NCI-H2171 (cell line): Measurements from ENCODE around the gene OSBPL9.

Experiments
- DNase-seq: peaks from one replicate; lab custom pipeline; 2025; lab: John Stamatoyannopoulos, UW

OSBPL9 gene

DNA sequence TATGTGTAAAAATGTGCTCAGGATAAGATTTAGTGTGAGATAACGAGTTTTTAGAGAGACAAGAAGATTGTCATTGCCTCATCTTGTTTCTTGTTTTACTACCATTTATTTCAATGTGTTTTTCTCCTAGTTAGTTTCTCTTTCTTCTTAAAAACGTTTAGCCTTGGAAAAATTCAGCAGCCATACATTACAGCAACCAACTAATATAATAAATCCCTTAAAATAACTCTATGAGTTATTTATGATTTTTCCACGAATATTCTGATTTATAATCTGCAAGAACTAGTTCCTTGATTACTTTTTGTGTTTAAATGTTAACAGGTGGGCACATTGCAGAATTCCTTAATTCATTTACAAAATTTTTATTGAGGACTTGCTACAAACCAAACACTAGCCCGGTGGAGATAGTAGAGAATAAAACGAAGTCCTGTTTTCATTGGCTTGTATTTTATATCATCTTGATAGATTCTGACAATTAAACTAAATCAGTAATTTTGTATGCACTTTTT lies 118.9 kb downstream of the OSBPL9 start:
- no peak for DNase-seq

DNA sequence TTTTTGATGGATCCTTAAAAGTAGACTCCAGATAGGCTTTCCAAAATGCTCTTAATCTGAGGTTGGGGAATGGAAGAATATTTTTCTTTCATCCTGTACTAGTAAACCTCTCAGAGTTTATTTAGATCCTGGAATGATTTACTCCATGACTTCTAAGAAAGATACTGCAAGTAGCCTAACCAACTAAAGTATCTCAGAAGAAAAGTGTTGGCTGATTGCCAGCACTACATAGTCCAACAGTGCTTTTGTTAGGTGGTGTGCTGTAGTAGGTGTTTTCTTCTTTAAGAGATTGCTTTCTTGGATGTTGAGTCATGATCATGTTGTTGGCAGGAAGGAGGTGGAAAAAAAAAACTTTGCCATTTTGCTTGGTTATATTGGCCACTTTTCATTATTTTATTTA lies 119.8 kb downstream of the OSBPL9 start:
- DNase-seq, result no peak

DNA sequence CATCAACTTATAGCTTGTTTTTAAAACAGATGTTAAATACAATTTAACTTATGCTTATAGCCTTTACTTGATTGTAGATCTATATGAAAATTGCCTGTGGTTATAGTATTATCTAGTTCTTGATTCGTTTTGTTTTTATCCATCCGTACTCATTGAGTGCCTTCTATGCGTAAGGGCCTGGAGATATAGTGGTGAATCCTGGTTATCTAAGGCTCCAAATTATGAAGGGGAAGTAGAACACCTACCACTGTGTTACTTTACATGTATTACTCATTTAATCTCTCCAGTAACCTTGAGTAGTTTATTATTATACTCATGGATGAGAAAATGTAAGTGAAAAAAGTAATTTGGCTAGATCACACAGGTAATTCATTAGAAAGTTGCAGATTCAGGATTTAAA lies 121.8 kb downstream of the OSBPL9 start:
- no peak for DNase-seq

DNA sequence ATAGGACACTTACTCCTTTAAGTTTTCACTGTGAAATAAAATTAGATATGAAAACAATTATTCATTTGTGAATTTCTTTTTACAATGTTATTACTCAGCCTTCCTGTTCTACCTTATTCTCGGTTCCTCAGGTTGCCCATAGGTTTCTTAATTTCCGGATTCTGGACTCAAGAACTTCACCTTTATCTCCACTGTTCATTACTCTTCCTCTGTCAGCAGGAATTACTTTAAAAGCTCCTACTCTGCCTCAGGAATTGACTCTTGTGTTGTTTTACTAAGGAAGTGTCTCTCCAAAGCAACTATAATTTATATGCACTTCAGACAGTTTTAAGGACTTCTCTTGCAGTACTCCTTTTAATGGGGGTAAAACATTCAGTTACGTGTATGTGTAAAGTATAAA lies 123.8 kb downstream of the OSBPL9 start:
- no peak for DNase-seq

DNA sequence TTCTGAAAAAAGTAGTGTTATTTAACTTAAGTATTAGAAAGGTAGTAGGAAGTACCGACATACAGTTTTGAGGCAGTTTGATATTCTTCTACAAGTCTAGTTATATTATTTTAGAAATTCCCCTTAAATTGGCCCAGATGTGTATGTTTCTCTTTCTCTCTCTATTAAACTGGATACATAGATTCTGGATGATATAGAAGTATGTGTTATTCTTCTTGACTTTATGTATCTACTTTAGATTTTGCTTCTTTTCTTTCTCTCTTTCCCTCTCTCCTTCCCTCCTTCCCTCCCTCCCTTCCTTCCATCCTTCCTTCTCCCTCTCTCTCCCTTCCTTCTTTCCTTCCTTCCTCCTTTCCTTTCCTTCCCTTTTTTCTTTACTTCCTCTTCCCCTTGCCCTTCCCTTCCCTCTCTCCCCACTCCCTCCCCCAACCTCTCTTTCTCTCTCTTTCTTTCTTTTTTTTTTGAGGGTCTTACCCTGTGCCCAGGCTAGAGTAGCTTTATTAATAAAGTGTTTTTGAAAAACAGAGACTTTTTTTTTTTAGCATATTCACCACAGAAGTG lies 124.3 kb downstream of the OSBPL9 start:
- DNase-seq, result no peak

DNA sequence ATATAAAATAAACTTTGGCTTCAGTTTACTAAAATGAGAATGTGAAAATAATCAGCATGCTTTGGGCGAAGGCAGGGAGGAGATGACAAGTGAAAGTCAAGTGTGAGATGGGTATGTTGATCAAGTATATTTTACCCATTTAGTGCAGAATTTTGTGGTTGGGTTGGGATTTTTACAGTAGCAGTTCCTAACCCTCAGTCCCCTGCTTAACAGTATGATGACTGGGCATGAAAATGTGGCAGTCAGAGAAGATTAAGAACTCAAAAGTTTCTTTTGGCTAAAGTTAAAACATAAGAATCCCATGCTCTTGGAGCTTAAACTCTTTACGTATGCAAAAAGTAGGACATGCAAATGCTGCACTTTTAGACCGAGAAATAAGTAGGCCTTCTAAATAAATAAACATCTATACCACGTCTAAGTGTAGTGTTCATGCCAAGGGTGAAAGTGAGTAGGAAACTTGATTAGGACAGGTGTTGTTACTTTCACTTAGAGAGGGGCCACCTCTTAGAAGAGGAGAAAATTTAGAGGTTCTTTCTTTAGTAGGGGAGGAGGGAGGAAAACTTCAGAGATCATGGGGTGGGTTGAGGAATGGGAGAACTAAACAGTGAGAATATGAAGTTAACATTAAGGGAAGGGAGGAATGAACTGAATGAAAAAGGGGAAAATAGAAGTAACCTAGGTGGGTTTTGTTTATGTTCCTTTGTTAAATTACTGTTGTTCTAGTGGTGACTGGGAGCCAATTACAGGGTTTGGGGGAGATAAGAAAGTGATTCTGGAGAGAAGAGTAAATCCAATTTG lies 127.8 kb downstream of the OSBPL9 start:
- no peak for DNase-seq

DNA sequence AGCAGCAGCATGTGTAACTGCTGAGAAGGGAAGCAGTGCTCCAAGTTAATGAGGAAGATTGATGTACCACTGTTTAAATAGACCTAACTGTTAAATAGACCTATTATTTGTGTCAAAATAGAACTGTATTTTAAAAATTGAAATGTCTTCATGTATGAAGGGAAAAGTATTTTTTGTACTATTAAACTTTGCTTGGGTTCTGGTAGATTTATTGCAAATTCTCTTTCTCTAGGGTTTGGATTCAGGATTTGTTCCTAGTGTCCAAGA lies 128.3 kb downstream of the OSBPL9 start:
- DNase-seq, result no peak

DNA sequence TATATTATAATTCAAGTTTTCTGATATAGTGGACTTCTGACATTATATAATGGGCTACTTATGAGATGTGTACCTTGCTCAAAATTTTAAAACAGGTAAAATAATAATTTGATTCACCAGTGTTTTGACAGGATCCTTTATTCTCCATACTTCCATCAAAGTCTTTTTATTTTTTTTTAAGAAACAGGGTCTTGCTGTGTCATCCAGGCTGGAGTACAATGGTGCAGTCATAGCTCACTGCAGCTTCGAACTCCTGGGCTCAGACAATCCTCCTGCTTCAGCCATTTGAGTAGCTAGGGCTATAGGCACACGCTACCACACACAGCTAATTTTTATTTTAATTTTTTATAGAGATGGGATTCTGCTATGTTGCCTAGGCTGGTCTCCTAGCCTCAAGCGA lies 132.3 kb downstream of the OSBPL9 start:
- DNase-seq, result no peak

DNA sequence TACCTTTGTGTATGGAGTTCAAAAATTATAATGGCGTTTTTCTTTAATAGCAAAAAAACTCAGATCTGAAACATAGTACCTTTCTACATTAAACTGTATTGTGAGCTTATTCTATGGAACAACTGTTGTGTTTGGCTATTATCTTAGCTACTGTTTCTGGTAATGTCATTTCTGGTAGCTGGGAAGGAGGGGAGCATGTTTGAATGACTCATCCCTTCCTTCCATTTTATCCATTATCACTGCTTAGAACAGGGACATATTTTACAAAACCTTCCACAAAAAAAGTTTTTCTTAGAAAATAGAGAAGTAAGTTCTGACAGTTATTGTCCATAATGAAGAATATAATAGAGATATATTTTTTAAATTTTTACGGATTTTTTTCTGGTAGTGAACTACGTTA lies 133.3 kb downstream of the OSBPL9 start:
- no peak for DNase-seq

DNA sequence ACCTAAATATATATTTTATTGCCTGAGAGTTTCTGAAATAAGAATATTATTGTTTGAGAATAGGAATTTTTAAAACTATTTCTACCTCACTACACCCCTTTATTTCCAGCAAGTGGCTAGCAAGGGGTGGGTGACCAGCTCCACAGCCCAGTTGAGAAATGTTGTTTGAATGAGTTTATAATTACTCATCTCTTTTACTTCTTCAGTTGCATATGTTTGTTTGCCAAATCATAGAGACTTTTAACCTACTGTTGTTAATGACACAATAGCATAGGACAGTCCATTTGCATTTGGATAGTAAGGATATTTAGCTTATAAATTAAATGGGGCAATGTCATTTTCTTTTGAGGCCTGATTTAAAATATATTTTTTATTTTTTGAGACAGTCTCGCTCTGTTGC lies 133.8 kb downstream of the OSBPL9 start:
- no peak for DNase-seq

DNA sequence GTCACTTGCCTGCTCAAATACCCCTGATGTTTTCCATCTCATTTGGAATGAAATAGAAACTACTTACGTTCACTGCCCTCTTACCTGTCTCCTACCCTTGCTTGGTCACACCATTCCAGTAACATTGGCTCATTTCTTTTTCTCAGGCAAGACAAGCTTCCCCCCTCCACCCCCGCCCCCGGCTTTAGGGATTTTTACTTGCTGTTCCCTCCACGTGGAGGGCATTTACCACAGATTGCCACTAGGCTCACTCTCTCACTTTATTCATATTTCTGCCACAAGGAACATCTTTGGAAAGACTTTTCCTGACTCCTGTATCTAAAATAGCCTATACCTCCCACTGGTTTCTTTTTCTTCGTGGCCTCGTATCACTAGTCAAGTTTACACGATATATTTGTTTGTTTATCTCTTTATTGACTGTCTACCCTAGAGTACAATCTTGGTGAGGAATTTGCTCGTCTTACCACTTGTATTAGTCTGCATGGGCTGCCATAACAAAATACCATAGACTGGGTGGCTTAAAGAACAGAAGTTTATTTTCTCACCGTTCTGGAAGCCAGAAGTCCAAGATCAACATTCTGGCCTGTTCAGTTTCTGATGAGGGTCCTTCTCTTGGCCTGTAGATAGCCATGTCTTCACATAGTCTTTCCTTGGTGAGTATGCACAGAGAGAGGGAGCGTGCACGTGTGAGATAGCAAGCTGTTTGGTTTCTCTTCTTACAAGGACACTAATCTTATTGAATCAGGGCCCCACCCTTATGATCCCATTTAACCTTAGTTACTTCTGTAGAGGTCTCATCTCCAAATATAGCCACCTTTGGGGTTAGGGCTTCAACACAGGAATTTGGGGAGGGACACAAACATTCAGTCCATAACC lies 135.4 kb downstream of the OSBPL9 start:
- DNase-seq, result no peak

DNA sequence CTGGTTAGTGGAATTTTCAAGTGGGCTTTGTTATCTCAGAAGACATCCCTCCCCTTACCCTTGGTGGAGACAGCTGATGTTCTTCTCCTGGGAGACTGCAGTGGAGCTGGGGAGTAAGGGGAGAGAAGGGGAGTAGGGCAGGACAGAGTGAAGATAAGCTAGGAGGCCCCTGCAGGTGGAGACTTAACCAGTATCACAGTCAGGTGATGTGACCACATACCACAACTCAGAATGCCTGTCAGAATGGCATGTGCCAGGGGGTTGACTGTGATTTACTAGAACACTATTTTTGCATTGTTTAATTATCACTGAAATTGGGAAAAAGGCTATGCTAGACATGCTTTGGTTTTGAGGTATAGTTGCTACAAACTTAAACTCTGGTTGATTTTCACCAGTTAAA lies 137.1 kb downstream of the OSBPL9 start:
- no peak for DNase-seq

DNA sequence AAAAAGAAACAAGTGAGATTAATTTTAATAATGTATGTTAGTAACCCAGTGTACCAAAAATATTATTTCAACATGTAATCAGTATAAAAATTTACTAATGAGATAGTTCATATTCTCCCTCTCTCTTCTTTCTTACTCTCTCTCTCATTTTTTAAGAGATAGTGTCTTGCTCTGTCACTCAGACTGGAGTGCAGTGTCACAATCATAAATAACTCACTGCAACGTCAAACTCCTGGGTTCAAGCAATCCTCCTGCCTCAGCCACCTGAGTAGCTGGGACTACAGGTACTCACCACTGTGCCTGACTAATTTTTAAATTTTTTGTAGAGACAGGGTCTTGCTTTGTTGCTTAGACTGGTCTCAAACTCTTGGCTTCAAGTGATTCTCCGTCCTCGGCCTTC lies 137.8 kb downstream of the OSBPL9 start:
- no peak for DNase-seq

DNA sequence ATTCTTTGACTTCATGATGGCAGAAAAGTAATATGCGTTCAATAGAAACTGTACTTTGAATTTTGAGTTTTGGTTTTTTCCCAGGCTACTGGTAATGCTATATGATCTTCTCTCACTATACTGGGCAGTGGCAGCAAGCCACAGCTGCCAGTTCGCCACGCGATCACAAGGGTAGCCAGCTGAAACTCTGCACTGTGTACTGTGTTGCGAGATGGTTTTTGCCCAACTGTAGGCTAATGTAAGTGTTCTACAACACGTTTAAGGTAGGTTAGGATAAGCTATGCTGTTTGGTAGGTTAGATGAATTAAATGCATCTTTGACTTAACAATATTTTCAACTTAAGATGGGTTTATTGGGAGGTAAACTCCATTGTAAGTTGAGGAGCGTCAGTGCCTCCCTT lies 138.5 kb downstream of the OSBPL9 start:
- DNase-seq, result no peak

DNA sequence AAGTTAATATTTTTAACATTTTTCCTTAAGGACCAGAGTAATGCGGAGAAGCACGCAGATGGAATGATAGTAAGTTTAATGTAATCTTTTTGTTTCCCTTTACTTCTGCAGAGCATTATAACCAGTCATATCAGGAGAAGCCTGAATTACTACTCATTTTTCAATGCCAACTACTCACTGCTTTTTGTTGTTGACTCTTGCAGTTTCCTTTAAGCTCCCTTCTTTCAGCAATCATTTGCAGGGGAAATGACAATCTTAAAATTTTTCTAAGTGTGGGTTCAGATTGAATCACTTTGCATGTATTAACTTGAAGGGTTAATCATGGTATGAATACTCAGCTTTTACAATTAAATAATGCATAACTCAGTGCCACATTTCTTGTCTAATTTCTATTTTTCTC lies 139.4 kb downstream of the OSBPL9 start:
- no peak for DNase-seq

DNA sequence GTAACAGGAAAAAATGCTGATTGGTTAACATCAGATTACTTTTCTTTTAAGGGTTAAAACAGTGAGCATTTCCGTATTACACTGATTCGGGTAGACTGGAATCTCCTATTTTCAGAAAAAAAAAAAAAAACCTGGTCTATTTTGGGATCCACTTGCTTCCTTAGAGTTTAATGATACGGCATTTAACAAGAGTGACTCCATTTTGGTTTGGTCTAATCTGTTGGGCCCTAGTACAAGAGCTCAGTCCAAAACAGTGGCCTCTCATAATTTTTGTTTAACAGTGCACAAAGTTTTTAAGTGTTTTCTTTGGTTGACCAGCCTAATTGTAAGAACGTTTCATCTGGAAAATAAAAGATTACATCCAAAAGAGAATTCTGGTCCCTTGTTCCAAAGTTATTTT lies 141.4 kb downstream of the OSBPL9 start:
- no peak for DNase-seq

DNA sequence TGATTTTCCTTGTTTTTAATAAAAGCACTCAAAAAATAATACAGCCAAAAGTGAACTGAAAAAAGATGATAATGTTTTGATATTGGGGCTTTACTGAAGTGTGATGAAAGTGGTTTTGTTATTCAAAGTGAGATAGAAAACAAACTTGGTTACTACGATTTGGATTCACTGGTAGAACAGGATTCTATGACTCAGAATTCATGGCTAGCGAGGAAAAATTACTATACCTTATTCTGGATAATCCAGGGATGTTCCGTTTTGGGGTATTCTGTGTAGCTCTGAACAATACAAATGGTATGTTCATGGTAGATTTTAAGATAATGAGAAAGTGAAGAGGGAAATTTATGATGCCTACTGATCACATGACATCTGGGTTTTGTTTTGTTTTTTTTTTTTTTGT lies 144.0 kb downstream of the OSBPL9 start:
- no peak for DNase-seq

DNA sequence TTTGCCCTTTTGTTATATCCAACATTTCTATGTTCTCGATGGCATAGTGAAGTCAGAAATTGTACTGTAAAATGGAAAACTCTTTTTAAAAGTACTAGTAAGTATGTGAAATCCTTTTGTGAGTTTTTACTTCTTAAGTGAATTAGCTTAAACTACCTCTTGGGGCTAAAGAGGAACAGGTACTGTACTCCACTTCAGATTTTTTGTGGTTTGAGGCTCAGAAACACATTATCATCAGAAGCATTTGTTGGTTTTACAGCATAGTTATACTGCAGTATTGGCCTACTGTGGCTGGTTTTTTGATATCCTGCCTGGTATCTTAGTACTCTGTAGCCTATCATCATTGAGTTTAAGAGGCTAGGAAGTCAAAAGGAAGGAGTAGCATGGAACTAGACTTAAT lies 144.5 kb downstream of the OSBPL9 start:
- no peak for DNase-seq

DNA sequence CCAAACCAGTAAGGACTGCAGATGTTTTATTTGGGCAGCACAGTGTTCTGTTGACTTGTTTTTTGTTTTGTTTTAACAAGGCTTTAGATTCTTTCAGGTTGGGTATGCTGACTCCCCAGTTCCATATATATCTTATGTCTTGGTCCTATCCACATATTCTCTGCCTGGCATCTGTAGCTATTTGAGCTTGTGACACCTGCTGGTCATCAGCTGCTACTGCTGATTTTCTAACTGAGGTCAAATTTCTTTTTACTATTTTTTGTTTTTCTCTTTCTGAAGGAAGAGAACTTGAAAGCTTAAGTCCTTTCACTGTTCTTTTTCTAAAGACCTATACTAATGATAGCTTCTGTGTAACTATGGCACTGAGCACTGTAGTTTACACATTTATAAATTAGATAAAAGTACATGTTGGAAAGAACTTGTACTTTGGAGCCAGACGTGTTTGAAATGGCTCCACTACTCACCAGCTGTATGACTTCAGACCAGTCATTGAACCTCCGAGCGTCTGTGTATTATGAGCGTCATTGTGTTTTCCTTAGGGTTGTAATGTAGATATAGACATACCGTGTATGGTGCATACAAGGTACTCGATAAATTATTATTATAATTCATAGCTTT lies 152.2 kb downstream of the OSBPL9 start:
- DNase-seq, result peak; percentile 5

DNA sequence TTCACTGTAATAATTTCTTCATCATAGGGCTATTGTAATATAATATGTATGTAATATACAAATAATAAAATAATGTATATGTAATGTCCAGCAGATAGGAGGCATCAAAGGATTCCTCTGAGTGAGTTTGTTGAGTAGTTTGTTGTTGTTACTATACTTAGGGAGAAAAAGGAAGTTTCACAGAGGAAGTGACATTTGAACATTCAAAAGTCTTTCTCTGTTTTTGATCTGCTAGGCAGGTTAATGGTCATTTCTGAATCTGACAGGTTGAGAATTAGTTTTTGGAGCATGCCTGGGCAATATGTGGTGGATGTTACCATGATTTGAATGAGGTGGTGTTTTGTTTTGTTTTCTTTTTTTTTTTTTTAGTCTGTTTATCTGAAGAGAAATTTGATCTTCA lies 159.5 kb downstream of the OSBPL9 start:
- no peak for DNase-seq

DNA sequence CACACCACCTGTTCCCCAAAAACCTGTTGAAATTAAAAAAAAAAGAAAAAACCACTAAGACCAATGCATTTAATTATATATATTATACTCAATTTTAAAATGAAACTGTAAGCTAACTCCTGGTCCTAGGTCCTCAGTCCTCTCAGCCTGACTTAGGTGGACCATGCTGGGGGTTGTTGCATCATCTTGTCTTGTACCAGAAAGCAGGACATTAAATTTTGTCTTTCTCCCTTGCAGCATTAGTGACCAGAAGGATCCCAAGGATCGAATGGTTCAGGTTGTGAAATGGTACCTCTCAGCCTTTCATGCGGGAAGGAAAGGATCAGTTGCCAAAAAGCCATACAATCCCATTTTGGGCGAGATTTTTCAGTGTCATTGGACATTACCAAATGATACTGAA lies 164.0 kb downstream of the OSBPL9 start:
- no peak for DNase-seq

DNA sequence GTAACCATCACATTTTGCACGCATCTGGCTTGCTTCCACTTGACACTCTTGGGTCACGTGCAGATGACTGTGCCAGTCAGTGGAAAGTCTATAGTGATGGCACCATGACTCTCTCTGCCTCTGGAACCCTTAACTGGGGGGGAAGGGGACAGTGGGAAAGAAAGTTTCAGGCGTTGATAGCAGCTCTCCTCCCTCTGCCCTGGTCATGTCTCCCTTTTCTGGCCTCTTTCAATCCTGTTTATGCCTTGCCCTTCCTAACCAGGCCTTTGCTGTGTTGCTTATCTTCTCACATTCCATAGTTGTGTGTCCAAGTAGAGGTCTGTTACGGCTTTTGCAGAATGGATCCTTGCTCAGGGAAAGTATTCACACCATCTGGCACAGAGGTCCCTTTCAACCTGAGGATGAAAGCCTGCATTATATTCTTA lies 168.1 kb downstream of the OSBPL9 start:
- no peak for DNase-seq

DNA sequence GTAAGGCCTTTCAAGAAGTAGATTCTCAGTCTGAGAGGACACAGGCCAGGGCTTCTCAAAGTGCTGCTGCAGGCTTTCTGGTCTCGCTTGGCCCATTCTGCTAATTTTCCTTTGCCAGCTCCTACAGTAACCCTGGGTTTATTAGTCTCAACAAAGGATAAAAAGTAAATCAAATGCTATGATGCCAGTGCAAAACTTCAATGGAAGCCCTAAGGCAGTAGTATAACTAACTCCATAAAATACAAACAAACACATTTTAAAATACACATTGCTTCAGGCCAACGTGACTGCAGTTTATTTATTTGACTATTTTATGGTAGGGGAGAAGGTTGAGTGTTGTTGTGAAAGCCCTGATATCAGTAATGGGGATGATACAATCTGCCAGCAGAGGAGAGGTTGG lies 172.0 kb downstream of the OSBPL9 start:
- DNase-seq, result no peak
